GM12878 (cell line): Measurements from ENCODE around the gene ZNF226. TPM values are rescaled to one million over a fixed set of nuclear protein-coding genes. Genes with fewer than 3 reads are reported as not detected.

Source experiments
- ATAC-seq: fragments of 200-7000 bp; cut with Tn5 transposase; 3 replicates; pipeline ENCODE4 v1.9.1; 2020; ENCODE audit warnings: mild to moderate bottlenecking, moderate library complexity
- BruUV-seq: library from RNA; stranded (reverse); fragments of 400-500 nt; replicated peaks from 2 replicates; lab custom pipeline; 2021; lab: Mats Ljungman, UMichigan
- CTCF ChIA-PET: fragments of 300-600 bp; sonication (Branson Sonifier 250); formaldehyde crosslinking; extraction: SDS; loops from one replicate; lab custom pipeline; 2021; ENCODE audit warnings: inconsistent platforms; lab: Yijun Ruan, JAX
- POLR2A ChIA-PET: fragments of 350-600 bp; formaldehyde crosslinking; extraction: SDS; loops from one replicate; lab custom pipeline; 2021; ENCODE audit warnings: inconsistent platforms; lab: Charles Lee
- RAD21 ChIA-PET: fragments of 300-600 bp; sonication (Branson Sonifier 250); formaldehyde crosslinking; loops from one replicate; lab custom pipeline; 2023; ENCODE audit warnings: antibody characterized with exemption; ENCODE audit not compliant: unreplicated experiment; lab: Charles Lee
- SMC1A ChIA-PET: fragments of 300-600 bp; sonication (Branson Sonifier 250); formaldehyde crosslinking; loops from one replicate; lab custom pipeline; 2023; ENCODE audit not compliant: unreplicated experiment, uncharacterized antibody; lab: Charles Lee
- DNase-seq: peaks from one replicate; pipeline ENCODE4 v3.0.0-alpha.2; 2011; ENCODE audit warnings: low read depth, low spot score
- FAIRE-seq: peaks from 3 replicates; lab custom pipeline; 2011; peaks lifted over from hg19 to GRCh38; lab: Jason Lieb, UNC
- H2AFZ ChIP-seq: 2 replicates; pipeline ENCODE4 v1.6.0; 2011; ENCODE audit warnings: low read depth, low read length, control low read depth; ENCODE audit not compliant: control insufficient read depth
- H3K27ac ChIP-seq: 2 replicates; pipeline ENCODE4 v1.5.1; 2011; ENCODE audit warnings: control low read depth; ENCODE audit not compliant: control insufficient read depth, insufficient read depth
- H3K27me3 ChIP-seq, 2 experiments: replicated peaks in 1 of 2; 2 replicates each; pipeline versions ENCODE4 v1.6.0 to v1.6.1; 2011; ENCODE audit warnings: low read length in 1 of 2; ENCODE audit not compliant: control insufficient read depth in 2 of 2, insufficient read depth in 2 of 2
- H3K36me3 ChIP-seq, 2 experiments: 2 replicates each; pipeline ENCODE4 v1.5.1; 2011; ENCODE audit warnings: low read length in 1 of 2; ENCODE audit not compliant: control insufficient read depth in 2 of 2, insufficient read depth in 2 of 2
- H3K4me1 ChIP-seq: 2 replicates; pipeline ENCODE4 v1.6.1; 2011; ENCODE audit warnings: mild to moderate bottlenecking, low read length, moderate library complexity, mixed read lengths; ENCODE audit not compliant: control insufficient read depth, insufficient read depth
- H3K4me2 ChIP-seq: 2 replicates; pipeline ENCODE4 v1.6.0; 2011; ENCODE audit warnings: control low read depth; ENCODE audit not compliant: control insufficient read depth, insufficient read depth
- H3K4me3 ChIP-seq: fragments of 200-600 bp; sonication (generic); 2 replicates; pipeline ENCODE4 v1.5.1; 2016
- H3K79me2 ChIP-seq: 2 replicates; pipeline ENCODE4 v1.6.0; 2011; ENCODE audit warnings: low read length; ENCODE audit not compliant: control insufficient read depth, insufficient read depth
- H3K9ac ChIP-seq: 2 replicates; pipeline ENCODE4 v1.8.0; 2011; ENCODE audit warnings: low read length, control low read depth, mixed read lengths; ENCODE audit not compliant: control insufficient read depth, insufficient read depth
- H3K9me3 ChIP-seq: replicated peaks from 3 replicates; pipeline ENCODE4 v1.5.1; 2011; ENCODE audit warnings: mild to moderate bottlenecking, low read length; ENCODE audit not compliant: control insufficient read depth, insufficient read depth
- H4K20me1 ChIP-seq: 2 replicates; pipeline ENCODE4 v1.6.0; 2011; ENCODE audit not compliant: control insufficient read depth, insufficient read depth
- PKNOX1 ChIP-seq: fragments of 450-650 bp; IDR thresholded peaks from 2 replicates; pipeline ENCODE4 v1.6.1; 2016; ENCODE audit warnings: mild to moderate bottlenecking
- WGBS: methylation state at CpG from one replicate; pipeline ENCODE4 v1.1.6; 2016; ENCODE audit warnings: low lambda C conversion rate; ENCODE audit not compliant: insufficient replicate concordance, insufficient coverage; ENCODE audit errors: missing lambda C conversion rate; 5-methylcytosine and 5-hydroxymethylcytosine counted together
- in situ Hi-C: fragments of 300-500 bp; cut with MboI; formaldehyde crosslinking; loops from 9 replicates; pipeline ENCODE4 v1.14.3; 2018; ENCODE audit warnings: mixed read lengths
- intact Hi-C: fragments of 100-400 bp; cut with micrococcal nuclease; formaldehyde crosslinking; loops from one replicate; pipeline ENCODE4 v1.14.2; 2022; ENCODE audit not compliant: unreplicated experiment
- polyA plus RNA-seq, 11 experiments: library from polyadenylated mRNA; depleted of rRNA in 4 of 11; unstranded in 6 of 11; stranded (reverse) in 5 of 11; fragments of >200 nt; fragmentation: Nextera tagmentation in 4 of 11; fragmentation: Illumina TruSeq in 1 of 11; extraction: Ambion mirVana in 4 of 11; extraction: Trizol in 1 of 11; gene quantifications; 1 replicate in 1 of 11; 2 replicates in 10 of 11; pipeline versions ENCODE4 v1.2.1 to v1.2.3, GENCODE V29; 2011 to 2016; ENCODE audit warnings: inconsistent platforms in 2 of 11, missing spikeins in 2 of 11, low read depth in 1 of 11
- total RNA-seq, 4 experiments: library from RNA; depleted of rRNA in 3 of 4; stranded (reverse); fragments of >200 nt in 3 of 4; fragmentation: Illumina TruSeq in 1 of 4; extraction: Trizol in 1 of 4; gene quantifications; 2 replicates each; pipeline versions ENCODE4 v1.2.1 to v1.2.3, GENCODE V29; 2013 to 2021
- TF ChIP-seq, protein P1 (sequence below): fragments of 450-650 bp; IDR thresholded peaks from 2 replicates; pipeline ENCODE4 v1.6.1; 2016; ENCODE audit warnings: mild to moderate bottlenecking

The ZNF226 gene
- total and polyA plus RNA-seq, 10 of the 15 experiments (the other 5 are each of a cell fraction or from before 2014, with no cell fraction given) = 13.7 to 35.3 (median 18.3) TPM

- peak overlapping the region; percentile 81 for H3K27ac ChIP-seq
- ATAC-seq (peak; percentile 35), FAIRE-seq (no peak), DNase-seq (no peak)
- H2AFZ ChIP-seq = peak overlapping the region; percentile 97
- H3K4me3 ChIP-seq = peak overlapping the region; percentile 83
- H3K27me3 ChIP-seq = no peaks in the 10 kb centered on the region
- WGBS = 38% methylated on average over 13 of the region's 13 CpGs
- in situ Hi-C loops = no loop called here
- H3K9ac ChIP-seq = peak overlapping the region; percentile 73
- ChIA-PET POLR2A (interaction anchor here (0.5 to 1.8 kb wide), 4 partner anchors 23 to 995 kb away, joined by 3 to 4 read pairs (median 4); partner anchors contain the start of gene ZNF226), CTCF (interaction anchor here (0.8 kb wide), 1 partner anchor 48 kb away, joined by 3 read pairs; the partner anchor contains the start of gene ZNF224), RAD21 (interaction anchor here (0.5 to 1.3 kb wide), 3 partner anchors 23 to 47 kb away, joined by 3 to 4 read pairs (median 3); partner anchors contain the start of gene ZNF226), SMC1A (interaction anchor here (0.8 to 1.3 kb wide), 4 partner anchors 24 to 65 kb away, joined by 3 to 7 read pairs (median 3); no protein-coding TSS in a partner anchor)
- peak overlapping the region; percentile 96 for H3K4me2 ChIP-seq
- intact Hi-C loops = no loop called here
- no peaks in the 10 kb centered on the region for H3K4me1 ChIP-seq
- no TSS peak for BruUV-seq
- H3K9me3 ChIP-seq = no peaks in the 10 kb centered on the region; the same call in 2 of the 3 replicates
- peaks cover 0 to 7% of the 10 kb centered on the region in 2 experiments; a peak in 1 of 4 replicates for H3K36me3 ChIP-seq
- H3K79me2 ChIP-seq = peaks cover 10% of the 10 kb centered on the region
- H4K20me1 ChIP-seq = no peaks in the 10 kb centered on the region
- no peak for TF ChIP-seq PKNOX1
- TF ChIP-seq, protein P1, sequence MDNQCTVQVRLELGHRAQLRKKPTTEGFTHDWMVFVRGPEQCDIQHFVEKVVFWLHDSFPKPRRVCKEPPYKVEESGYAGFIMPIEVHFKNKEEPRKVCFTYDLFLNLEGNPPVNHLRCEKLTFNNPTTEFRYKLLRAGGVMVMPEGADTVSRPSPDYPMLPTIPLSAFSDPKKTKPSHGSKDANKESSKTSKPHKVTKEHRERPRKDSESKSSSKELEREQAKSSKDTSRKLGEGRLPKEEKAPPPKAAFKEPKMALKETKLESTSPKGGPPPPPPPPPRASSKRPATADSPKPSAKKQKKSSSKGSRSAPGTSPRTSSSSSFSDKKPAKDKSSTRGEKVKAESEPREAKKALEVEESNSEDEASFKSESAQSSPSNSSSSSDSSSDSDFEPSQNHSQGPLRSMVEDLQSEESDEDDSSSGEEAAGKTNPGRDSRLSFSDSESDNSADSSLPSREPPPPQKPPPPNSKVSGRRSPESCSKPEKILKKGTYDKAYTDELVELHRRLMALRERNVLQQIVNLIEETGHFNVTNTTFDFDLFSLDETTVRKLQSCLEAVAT = peak; percentile 92
These were observed 22.9 kb upstream of the ZNF226 start for GRCh38 chr19:44142059-44142433.
